ENCODE results near the gene BRCA1.
"Not testable (repeated sequence)": the region's sequence is repeated elsewhere in the genome, so short reads cannot be mapped to it uniquely, and the experiment has no call there.

The BRCA1 gene

GRCh38 chr17:43155666-43156065 is 30.5 kb upstream of the BRCA1 start:
- no peak for DNase-seq (ENCODE audit: low read depth in 2 of 2)
- no peak for TF ChIP-seq CTCF (IDR thresholded peaks at IDR 0.05; ENCODE audit: low read depth, low read length)
- H3K4me3 ChIP-seq (replicated peaks in 1 of 2; ENCODE audit: low read depth in 2 of 2, low read length in 2 of 2): no peak overlapping the region

- not testable (repeated sequence) for H3K4me3 ChIP-seq (replicated peaks in 1 of 2; ENCODE audit: low read depth in 2 of 2, low read length in 2 of 2); DNase-seq (ENCODE audit: low read depth in 2 of 2)
Measured at GRCh38 chr17:43153197-43153835, 28.2 kb upstream of the BRCA1 start.

- DNase-seq (ENCODE audit: low read depth in 2 of 2): no peak
- no peak for TF ChIP-seq CTCF (IDR thresholded peaks at IDR 0.05; ENCODE audit: low read depth, low read length)
Measured at GRCh38 chr17:43151880-43152456, 26.8 kb upstream of the BRCA1 start.

GRCh38 chr17:43146649-43147048 is 21.5 kb upstream of the BRCA1 start:
- no peak for DNase-seq (ENCODE audit: low read depth in 2 of 2)
- TF ChIP-seq CTCF (IDR thresholded peaks at IDR 0.05; ENCODE audit: low read depth, low read length): no peak
- H3K4me3 ChIP-seq (replicated peaks in 1 of 2; ENCODE audit: low read depth in 2 of 2, low read length in 2 of 2): no peak overlapping the region

More at GRCh38 chr17:43151880-43152456, 26.8 kb upstream of the BRCA1 start:
- H3K4me3 ChIP-seq (replicated peaks in 1 of 2; ENCODE audit: low read depth in 2 of 2, low read length in 2 of 2): no peak overlapping the region

GRCh38 chr17:43143201-43143600 is 18.0 kb upstream of the BRCA1 start:
- TF ChIP-seq CTCF (IDR thresholded peaks at IDR 0.05; ENCODE audit: low read depth, low read length): no peak
- DNase-seq (ENCODE audit: low read depth in 2 of 2): no peak
- no peak overlapping the region for H3K4me3 ChIP-seq (replicated peaks in 1 of 2; ENCODE audit: low read depth in 2 of 2, low read length in 2 of 2)

GRCh38 chr17:43142153-43142552 is 17.0 kb upstream of the BRCA1 start:
- no peak for TF ChIP-seq CTCF (IDR thresholded peaks at IDR 0.05; ENCODE audit: low read depth, low read length)
- H3K4me3 ChIP-seq (replicated peaks in 1 of 2; ENCODE audit: low read depth in 2 of 2, low read length in 2 of 2): no peak overlapping the region
- no peak for DNase-seq (ENCODE audit: low read depth in 2 of 2)

GRCh38 chr17:43140396-43141332 is 15.5 kb upstream of the BRCA1 start:
- DNase-seq (ENCODE audit: low read depth in 2 of 2): no peak
- H3K4me3 ChIP-seq (replicated peaks in 1 of 2; ENCODE audit: low read depth in 2 of 2, low read length in 2 of 2): no peak overlapping the region
- TF ChIP-seq CTCF (IDR thresholded peaks at IDR 0.05; ENCODE audit: low read depth, low read length): no peak

GRCh38 chr17:43138531-43138930 is 13.4 kb upstream of the BRCA1 start:
- not testable (repeated sequence) for H3K4me3 ChIP-seq (replicated peaks in 1 of 2; ENCODE audit: low read depth in 2 of 2, low read length in 2 of 2); DNase-seq (ENCODE audit: low read depth in 2 of 2)

GRCh38 chr17:43136574-43136973 is 11.4 kb upstream of the BRCA1 start:
- H3K4me3 ChIP-seq (replicated peaks in 1 of 2; ENCODE audit: low read depth in 2 of 2, low read length in 2 of 2); DNase-seq (ENCODE audit: low read depth in 2 of 2): not testable (repeated sequence)
